Measurements from ENCODE around the gene TEX12. TPM values are rescaled to one million over a fixed set of nuclear protein-coding genes. Genes with fewer than 3 reads are reported as not detected.
A peak's percentile ranks its signal among the peaks of the same experiment; 100 is the strongest.
"Not testable (repeated sequence)": the region's sequence is repeated elsewhere in the genome, so short reads cannot be mapped to it uniquely, and the experiment has no call there.

Gene TEX12
- total and polyA plus RNA-seq, 11 donors: 0.27 to 0.57 (median 0.36) TPM; not detected in 8

DNA sequence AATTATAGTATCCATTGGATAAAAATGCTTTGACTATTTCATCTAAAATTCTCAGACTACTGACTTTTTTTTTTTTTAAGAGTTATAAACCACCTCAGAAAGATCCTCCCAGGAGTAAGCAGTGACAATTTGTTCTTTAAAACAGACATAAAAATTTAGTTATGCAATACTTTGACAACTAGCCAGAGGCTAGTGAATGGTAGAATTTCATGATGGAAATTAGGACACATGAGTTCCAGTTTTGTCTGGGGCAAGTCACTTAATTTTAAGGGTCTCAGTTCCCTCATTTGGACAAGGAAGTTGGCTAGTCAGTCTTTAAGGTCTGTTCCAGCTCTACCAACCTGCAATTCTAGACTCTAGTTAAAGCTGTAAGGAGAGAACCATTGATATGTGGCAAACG is 6.2 kb upstream of the TEX12 start:
- no peaks in the 10 kb centered on the region for H3K36me3 ChIP-seq
- TF ChIP-seq POLR2A (IDR thresholded peaks at IDR 0.05): no peak
- TF ChIP-seq, protein P1, sequence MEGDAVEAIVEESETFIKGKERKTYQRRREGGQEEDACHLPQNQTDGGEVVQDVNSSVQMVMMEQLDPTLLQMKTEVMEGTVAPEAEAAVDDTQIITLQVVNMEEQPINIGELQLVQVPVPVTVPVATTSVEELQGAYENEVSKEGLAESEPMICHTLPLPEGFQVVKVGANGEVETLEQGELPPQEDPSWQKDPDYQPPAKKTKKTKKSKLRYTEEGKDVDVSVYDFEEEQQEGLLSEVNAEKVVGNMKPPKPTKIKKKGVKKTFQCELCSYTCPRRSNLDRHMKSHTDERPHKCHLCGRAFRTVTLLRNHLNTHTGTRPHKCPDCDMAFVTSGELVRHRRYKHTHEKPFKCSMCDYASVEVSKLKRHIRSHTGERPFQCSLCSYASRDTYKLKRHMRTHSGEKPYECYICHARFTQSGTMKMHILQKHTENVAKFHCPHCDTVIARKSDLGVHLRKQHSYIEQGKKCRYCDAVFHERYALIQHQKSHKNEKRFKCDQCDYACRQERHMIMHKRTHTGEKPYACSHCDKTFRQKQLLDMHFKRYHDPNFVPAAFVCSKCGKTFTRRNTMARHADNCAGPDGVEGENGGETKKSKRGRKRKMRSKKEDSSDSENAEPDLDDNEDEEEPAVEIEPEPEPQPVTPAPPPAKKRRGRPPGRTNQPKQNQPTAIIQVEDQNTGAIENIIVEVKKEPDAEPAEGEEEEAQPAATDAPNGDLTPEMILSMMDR (IDR thresholded peaks at IDR 0.05): no peak
- intact Hi-C loops (cut with DNase I): loop anchor here in 2 of 10 donors (10.0 kb wide), 1 partner anchor 46 kb away; no protein-coding TSS in a partner anchor
- H3K4me1 ChIP-seq: peaks cover 0 to 32% (median 0%) of the 10 kb centered on the region in 12 donors
- 54 to 71% (median 65%) methylated on average over 1 of the region's 1 CpG for WGBS, 4 donors
- peak overlapping the region in 1 of 12 donors; percentile 24 for H3K4me3 ChIP-seq
- no peaks in the 10 kb centered on the region for H3K27me3 ChIP-seq
- H3K27ac ChIP-seq: peak overlapping the region in 1 of 12 donors; percentile 52
- ATAC-seq (peak in 1 of 4 donors; percentile 17), DNase-seq (no peak)
- no peaks in the 10 kb centered on the region for H3K9me3 ChIP-seq

DNA sequence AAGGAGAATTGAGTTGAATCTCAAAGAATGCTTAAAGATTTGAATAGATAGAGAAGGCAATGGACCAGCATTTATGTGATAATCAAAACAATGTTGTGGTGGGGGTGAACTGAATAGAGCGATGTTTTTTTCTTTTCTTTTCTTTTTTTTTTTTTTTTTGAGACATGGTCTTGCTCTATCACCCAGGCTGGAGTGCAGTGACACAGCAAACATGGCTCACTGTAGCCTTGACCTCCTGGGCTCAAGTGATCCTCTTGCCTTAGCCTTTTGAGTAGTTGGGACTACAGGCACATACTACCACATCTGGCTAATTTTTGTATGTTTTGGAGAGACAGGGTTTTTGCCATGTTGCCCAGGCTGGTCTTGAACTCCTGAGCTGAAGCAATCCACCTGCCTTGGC is 5.0 kb upstream of the TEX12 start:
- ATAC-seq, DNase-seq, H3K27ac ChIP-seq, H3K9me3 ChIP-seq, H3K27me3 ChIP-seq, H3K36me3 ChIP-seq: not testable (repeated sequence)
- 93 to 100% (median 95%) methylated on average over 1 of the region's 1 CpG for WGBS, 4 donors
- intact Hi-C loops (cut with DNase I): loop anchor here in 2 of 10 donors (10.0 kb wide), 1 partner anchor 47 kb away; no protein-coding TSS in a partner anchor
- peak overlapping the region in 1 of 12 donors; percentile 58 for H3K4me3 ChIP-seq
- H3K4me1 ChIP-seq: peaks cover 0 to 34% (median 0%) of the 10 kb centered on the region in 12 donors

DNA sequence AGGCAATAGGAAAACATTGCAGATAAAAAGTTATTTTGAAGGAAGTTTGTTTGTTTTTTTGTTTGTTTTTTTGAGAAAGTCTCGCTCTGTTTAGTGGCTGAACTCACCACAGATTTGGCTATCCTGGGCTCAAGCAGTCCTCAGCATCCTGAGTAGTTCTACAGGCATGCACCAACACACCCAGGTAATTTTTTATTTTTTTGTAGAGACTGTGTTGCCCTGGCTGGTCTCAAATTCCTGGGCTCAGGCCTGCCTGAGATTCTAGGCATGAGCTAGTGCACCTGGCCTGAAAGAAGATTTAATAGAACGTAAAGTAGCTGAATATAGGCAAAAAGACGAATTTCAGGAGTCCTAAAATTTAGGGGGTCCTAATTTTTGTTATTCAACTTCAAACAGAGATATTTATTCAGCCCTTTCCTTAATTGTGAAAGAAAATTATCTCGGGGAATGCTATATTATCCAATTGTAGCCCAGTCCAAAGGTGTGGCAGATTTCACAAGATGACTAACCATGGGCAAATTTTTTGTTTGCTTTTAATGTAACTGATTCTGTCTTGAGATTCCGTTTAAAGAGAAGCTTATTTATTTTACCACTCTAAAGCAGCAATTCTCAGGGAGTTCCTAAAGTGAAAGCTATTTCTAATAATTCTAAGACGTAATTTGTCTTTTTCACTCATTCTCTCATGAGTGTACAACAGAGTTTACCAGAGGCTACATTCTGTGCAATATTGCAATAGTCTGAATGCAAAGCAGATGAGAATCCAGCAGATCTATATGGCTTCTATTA is 4.2 kb upstream of the TEX12 start:
- intact Hi-C loops (cut with DNase I): loop anchor here in 2 of 10 donors (10.0 kb wide), 1 partner anchor 48 kb away; no protein-coding TSS in a partner anchor
- H3K27me3 ChIP-seq: no peaks in the 10 kb centered on the region
- TF ChIP-seq POLR2A (IDR thresholded peaks at IDR 0.05): no peak
- TF ChIP-seq, protein P1 (IDR thresholded peaks at IDR 0.05): no peak
- no peaks in the 10 kb centered on the region for H3K9me3 ChIP-seq
- no peaks in the 10 kb centered on the region for H3K36me3 ChIP-seq
- WGBS, 4 donors: 87 to 91% (median 89%) methylated on average over 6 of the region's 6 CpGs
- ATAC-seq: no peak
- H3K27ac ChIP-seq: peak overlapping the region in 1 of 12 donors; percentile 84
- no peak for DNase-seq
- peak overlapping the region in 5 of 12 donors; percentile 21 to 58 (median 38) for H3K4me3 ChIP-seq
- H3K4me1 ChIP-seq: peaks cover 0 to 28% (median 0%) of the 10 kb centered on the region in 12 donors

DNA sequence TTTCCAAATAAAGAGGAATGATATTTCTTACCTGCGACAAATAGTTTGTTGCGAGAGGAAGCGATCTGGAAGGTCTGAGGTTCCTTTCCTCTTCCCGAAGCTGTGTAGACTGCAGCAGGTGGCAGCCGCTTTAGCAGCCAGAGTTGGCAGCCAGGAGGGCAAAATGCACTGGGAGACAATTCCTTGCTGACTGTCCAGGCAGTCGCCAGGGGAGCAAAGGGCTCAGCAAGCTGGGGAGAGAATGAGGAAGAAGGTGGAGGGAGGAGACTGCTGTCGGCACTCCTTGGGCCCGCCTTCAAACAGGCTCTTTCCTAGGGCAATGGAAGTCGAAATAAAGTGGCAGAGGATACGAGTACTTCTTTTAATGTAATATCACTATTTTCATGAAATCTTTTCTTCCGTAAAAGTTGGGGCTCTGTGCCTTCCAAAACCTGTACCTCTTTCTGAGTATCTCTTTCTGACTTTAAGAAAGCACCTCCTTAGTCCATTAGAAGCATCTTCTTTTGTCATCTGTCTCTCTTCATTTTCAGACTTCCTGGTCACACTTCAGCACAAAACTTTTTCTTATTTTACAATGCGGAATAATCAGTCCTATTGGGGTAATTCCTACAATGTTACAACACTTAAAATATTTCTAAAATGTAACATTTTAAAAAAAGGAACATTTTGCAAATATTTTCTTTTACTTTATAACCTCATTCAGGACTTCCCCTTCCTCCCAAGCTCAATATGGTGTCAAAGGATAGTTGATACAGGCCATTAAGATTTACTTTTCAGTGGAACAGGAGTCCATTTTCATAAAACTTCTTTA is 3.1 kb upstream of the TEX12 start, which contains the start of gene IL18:
Gene IL18 (minus strand): TSS at position 220 of the 811 bp plus-strand sequence. CDS start 9,041 bp downstream, outside the sequence.
- no peaks in the 10 kb centered on the region for H3K36me3 ChIP-seq
- 70 to 79% (median 74%) methylated on average over 12 of the region's 12 CpGs for WGBS, 4 donors
- peaks cover 0 to 22% (median 0%) of the 10 kb centered on the region in 12 donors for H3K4me1 ChIP-seq
- DNase-seq (peak in 2 of 5 donors; percentile 45 to 64), ATAC-seq (peak; percentile 44 to 64 (median 50))
- H3K27me3 ChIP-seq: no peaks in the 10 kb centered on the region
- peak within 1 kb of the TSS in 8 of 12 donors; percentile 13 to 58 (median 23) for H3K4me3 ChIP-seq
- no peak for TF ChIP-seq POLR2A (IDR thresholded peaks at IDR 0.05)
- TF ChIP-seq, protein P1 (IDR thresholded peaks at IDR 0.05): no peak
- intact Hi-C loops (cut with DNase I): loop anchor here in 2 of 10 donors (10.0 kb wide), 1 partner anchor 49 kb away; no protein-coding TSS in a partner anchor
- no peaks in the 10 kb centered on the region for H3K9me3 ChIP-seq
- peak within 1 kb of the TSS in 2 of 12 donors; percentile 9 to 84 for H3K27ac ChIP-seq
